Activated naive CD8-positive, alpha-beta T cell treated with anti-CD3 and anti-CD28 coated beads, Interleukin-2, amount 50 U/mL, for 24 hours (primary cell): ENCODE results near the gene LRRC63.
"Not testable (repeated sequence)": the region's sequence is repeated elsewhere in the genome, so short reads cannot be mapped to it uniquely, and the experiment has no call there.

ENCODE experiments used
- ATAC-seq: fragments of 150-1000 bp; cut with Tn5 transposase; one replicate; pipeline ENCODE4 v1.10.0; 2021
- DNase-seq: peaks from one replicate; pipeline ENCODE4 v3.0.0; 2021
- H3K27ac Mint-ChIP-seq: one replicate; pipeline ENCODE4 v1.8.0; 2021; ENCODE audit warnings: mild to moderate bottlenecking, mixed read lengths
- H3K27me3 Mint-ChIP-seq: one replicate; pipeline ENCODE4 v1.8.0; 2021; ENCODE audit warnings: mixed read lengths
- H3K36me3 Mint-ChIP-seq: one replicate; pipeline ENCODE4 v1.8.0; 2021; ENCODE audit warnings: low read depth, mixed read lengths
- H3K4me1 Mint-ChIP-seq: one replicate; pipeline ENCODE4 v1.8.0; 2021; ENCODE audit warnings: mixed read lengths
- H3K4me3 Mint-ChIP-seq: one replicate; pipeline ENCODE4 v1.8.0; 2021; ENCODE audit warnings: mild to moderate bottlenecking, moderate library complexity, mixed read lengths
- H3K9me3 Mint-ChIP-seq: one replicate; pipeline ENCODE4 v1.8.0; 2021; ENCODE audit warnings: mixed read lengths

LRRC63 gene

DNA sequence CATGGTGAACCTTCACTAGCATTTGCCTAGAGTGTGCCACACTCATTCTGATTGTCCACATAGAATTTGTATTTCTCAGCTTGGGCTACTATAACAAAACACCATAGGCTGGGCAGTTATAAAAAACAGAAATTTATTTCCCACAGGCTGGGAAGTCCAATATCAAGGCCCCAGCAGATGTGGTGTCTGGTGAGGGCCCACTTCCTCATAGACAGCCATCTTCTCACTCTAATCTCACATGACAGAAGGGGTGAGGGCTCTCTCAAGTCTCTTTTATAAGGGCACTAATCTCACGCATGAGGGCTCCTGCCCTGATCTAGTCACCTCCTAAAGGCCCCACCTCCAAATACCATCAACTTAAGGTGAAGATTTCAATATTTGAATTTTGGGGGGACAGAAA is 53.6 kb downstream of the LRRC63 start:
- ATAC-seq, result no peak

DNA sequence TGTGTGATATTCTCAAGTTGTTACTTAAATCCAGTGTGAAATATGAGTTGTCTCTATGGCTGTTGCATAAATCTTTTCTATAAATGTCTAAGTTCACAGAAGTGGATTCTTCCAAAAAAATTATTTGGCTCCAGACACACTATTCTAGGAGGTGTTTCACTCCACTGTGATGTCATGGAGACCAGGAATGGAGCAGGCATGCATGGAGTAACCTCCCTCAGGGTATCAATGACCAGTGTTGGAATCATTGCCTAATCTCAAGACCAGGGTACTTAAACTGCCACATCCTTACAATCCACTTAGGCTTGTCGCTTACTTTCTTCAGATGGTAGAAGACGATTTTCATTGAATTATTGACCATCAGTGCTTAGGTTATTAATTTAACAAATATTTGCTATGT is 55.4 kb downstream of the LRRC63 start:
- Mint-ChIP-seq H3K4me1 (no peaks in the 10 kb centered on the region), H3K9me3 (no peaks in the 10 kb centered on the region), H3K36me3 (no peaks in the 10 kb centered on the region), H3K27me3 (peaks cover 9% of the 10 kb centered on the region), H3K4me3 (no peak overlapping the region), H3K27ac (no peak overlapping the region)
- DNase-seq (no peak), ATAC-seq (no peak)

More for the DNA sequence above, 53.6 kb downstream of the LRRC63 start:
- Mint-ChIP-seq H3K4me1 (no peaks in the 10 kb centered on the region), H3K9me3 (no peaks in the 10 kb centered on the region), H3K36me3 (no peaks in the 10 kb centered on the region), H3K27me3 (peaks cover 9% of the 10 kb centered on the region), H3K4me3 (no peak overlapping the region), H3K27ac (no peak overlapping the region)
- no peak for DNase-seq

- no peak for ATAC-seq
- DNase-seq, result no peak
- no peak overlapping the region for H3K27ac Mint-ChIP-seq
- no peak overlapping the region for H3K4me3 Mint-ChIP-seq
- no peaks in the 10 kb centered on the region for H3K9me3 Mint-ChIP-seq
- H3K27me3 Mint-ChIP-seq, result no peaks in the 10 kb centered on the region
- H3K4me1 Mint-ChIP-seq, result no peaks in the 10 kb centered on the region
- H3K36me3 Mint-ChIP-seq, result no peaks in the 10 kb centered on the region
These were observed 58.7 kb downstream of the LRRC63 start for GRCh38 chr13:46270416-46270815.

- DNase-seq (no peak), ATAC-seq (no peak)
- no peaks in the 10 kb centered on the region for H3K36me3 Mint-ChIP-seq
- H3K4me3 Mint-ChIP-seq, result no peak overlapping the region
- no peaks in the 10 kb centered on the region for H3K27me3 Mint-ChIP-seq
- H3K27ac Mint-ChIP-seq, result no peak overlapping the region
- no peaks in the 10 kb centered on the region for H3K4me1 Mint-ChIP-seq
- no peaks in the 10 kb centered on the region for H3K9me3 Mint-ChIP-seq
These were observed 62.5 kb downstream of the LRRC63 start for GRCh38 chr13:46274094-46274698.

DNA sequence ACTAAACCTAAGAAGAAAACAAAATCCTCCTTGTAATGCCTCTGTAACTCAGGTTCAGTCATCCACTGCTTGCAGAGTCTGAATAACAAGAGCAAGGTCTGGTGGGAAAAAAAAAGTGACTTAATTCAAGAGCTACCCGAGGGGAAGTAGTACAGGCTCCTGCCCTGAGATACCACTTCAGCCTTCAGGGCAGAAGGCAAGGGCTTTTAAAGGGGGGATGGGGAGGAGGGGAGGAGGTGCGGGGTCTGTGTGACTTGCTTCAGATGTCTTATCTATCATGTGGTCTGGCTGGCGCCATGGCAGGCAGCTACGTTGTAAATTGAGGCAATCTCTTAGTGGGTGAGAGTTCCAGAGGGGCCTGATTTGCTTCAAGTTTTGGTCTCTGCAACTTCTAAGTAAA is 66.7 kb downstream of the LRRC63 start:
- no peak overlapping the region for H3K4me3 Mint-ChIP-seq
- no peaks in the 10 kb centered on the region for H3K9me3 Mint-ChIP-seq
- no peaks in the 10 kb centered on the region for H3K36me3 Mint-ChIP-seq
- ATAC-seq, result no peak
- H3K4me1 Mint-ChIP-seq, result no peaks in the 10 kb centered on the region
- no peak for DNase-seq
- no peaks in the 10 kb centered on the region for H3K27me3 Mint-ChIP-seq
- H3K27ac Mint-ChIP-seq, result no peak overlapping the region

GRCh38 chr13:46281779-46282178 is 70.1 kb downstream of the LRRC63 start:
- no peak for DNase-seq
- H3K36me3 Mint-ChIP-seq, result no peaks in the 10 kb centered on the region

DNA sequence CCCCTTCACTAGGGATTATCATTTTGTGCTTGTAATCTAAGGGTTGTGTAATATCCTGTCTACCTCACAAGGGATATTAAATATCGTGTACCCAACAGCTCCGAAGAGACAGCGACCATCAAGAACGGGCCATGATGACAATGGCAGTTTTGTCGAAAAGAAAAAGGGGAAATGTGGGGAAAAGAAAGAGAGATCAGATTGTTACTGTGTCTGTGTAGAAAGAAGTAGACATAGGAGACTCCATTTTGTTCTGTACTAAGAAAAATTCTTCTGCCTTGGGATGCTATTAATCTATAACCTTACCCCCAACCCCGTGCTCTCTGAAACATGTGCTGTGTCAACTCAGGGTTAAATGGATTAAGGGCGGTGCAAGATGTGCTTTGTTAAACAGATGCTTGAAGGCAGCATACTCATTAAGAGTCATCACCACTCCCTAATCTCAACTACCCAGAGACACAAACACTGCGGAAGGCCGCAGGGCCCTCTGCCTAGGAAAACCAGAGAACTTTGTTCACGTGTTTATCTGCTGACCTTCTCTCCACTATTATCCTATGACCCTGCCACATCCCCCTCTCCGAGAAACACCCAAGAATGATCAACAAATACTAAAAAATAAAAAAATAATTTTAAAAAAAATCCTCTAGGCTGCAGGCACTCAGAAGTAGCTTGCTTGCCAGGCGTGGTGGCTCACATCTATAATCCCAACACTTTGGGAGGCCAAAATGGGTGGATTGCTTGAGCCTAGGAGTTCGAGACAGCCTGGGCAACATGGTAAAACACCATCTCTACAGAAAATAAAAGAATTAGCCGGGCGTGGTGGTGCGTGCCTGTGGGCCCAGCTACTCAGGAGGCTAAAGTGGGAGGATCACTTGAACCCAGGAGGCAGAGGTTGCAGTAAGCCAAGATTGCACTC is 72.4 kb downstream of the LRRC63 start:
- H3K27me3 Mint-ChIP-seq, H3K4me1 Mint-ChIP-seq, H3K27ac Mint-ChIP-seq, DNase-seq, ATAC-seq, H3K36me3 Mint-ChIP-seq, H3K4me3 Mint-ChIP-seq, H3K9me3 Mint-ChIP-seq: not testable (repeated sequence)

More at GRCh38 chr13:46281779-46282178, 70.1 kb downstream of the LRRC63 start:
- no peak for ATAC-seq
- Mint-ChIP-seq H3K27me3 (no peaks in the 10 kb centered on the region), H3K4me3 (no peak overlapping the region), H3K4me1 (no peaks in the 10 kb centered on the region), H3K27ac (no peak overlapping the region), H3K9me3 (no peaks in the 10 kb centered on the region)

GRCh38 chr13:46286972-46287371 is 75.2 kb downstream of the LRRC63 start:
- Mint-ChIP-seq H3K27ac (no peak overlapping the region), H3K9me3 (no peaks in the 10 kb centered on the region), H3K4me1 (peaks cover 4% of the 10 kb centered on the region), H3K4me3 (no peak overlapping the region), H3K36me3 (no peaks in the 10 kb centered on the region), H3K27me3 (no peaks in the 10 kb centered on the region)
- ATAC-seq (no peak), DNase-seq (no peak)

GRCh38 chr13:46288570-46289259 is 77.0 kb downstream of the LRRC63 start:
- H3K4me1 Mint-ChIP-seq, result peaks cover 10% of the 10 kb centered on the region
- peak; percentile 73 for ATAC-seq
- no peak for DNase-seq
- H3K27me3 Mint-ChIP-seq, result no peaks in the 10 kb centered on the region
- H3K9me3 Mint-ChIP-seq, result no peaks in the 10 kb centered on the region
- no peak overlapping the region for H3K4me3 Mint-ChIP-seq
- no peaks in the 10 kb centered on the region for H3K36me3 Mint-ChIP-seq
- no peak overlapping the region for H3K27ac Mint-ChIP-seq

DNA sequence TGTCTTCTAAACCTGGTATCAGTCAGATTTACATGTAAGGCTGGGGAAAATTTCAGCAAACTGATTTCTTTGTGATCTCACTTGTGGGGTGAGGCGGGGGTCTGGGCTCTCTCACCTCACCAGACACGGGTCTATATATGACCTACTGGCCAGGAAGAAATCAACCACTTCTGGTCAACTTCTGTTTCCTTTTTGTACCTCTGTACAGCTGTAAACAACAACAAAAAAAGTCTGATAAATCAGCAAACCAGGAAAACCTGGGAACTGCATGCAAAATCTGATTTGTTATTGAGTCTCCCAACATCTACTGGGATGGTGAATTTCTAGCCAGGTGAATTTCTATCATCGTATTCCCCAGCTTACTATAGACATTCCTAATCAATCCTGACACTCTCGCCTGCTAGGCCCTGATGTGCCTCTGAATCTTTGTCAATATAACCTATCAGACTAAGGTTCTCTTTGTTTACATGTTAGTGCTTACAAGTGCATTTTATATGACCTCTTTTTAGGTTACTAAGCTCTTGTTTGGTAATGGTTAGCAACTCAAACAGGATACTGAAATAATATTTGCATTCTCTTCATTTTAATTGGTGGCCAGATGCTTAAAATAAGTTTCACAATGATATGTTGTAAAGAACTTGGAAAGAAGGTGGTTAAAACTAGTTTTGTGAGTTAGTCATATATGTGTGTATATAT is 77.7 kb downstream of the LRRC63 start:
- no peak for ATAC-seq
- Mint-ChIP-seq H3K36me3 (no peaks in the 10 kb centered on the region), H3K9me3 (no peaks in the 10 kb centered on the region), H3K4me3 (no peak overlapping the region), H3K4me1 (peaks cover 14% of the 10 kb centered on the region), H3K27ac (no peak overlapping the region), H3K27me3 (no peaks in the 10 kb centered on the region)
- no peak for DNase-seq

GRCh38 chr13:46290434-46290833 is 78.7 kb downstream of the LRRC63 start:
- Mint-ChIP-seq H3K27ac (no peak overlapping the region), H3K4me1 (peaks cover 20% of the 10 kb centered on the region), H3K27me3 (no peaks in the 10 kb centered on the region), H3K36me3 (no peaks in the 10 kb centered on the region), H3K4me3 (no peak overlapping the region), H3K9me3 (no peaks in the 10 kb centered on the region)
- DNase-seq (no peak), ATAC-seq (no peak)

GRCh38 chr13:46293436-46293835 is 81.7 kb downstream of the LRRC63 start:
- ATAC-seq (no peak), DNase-seq (no peak)
- Mint-ChIP-seq H3K4me1 (peaks cover 44% of the 10 kb centered on the region), H3K4me3 (no peak overlapping the region), H3K9me3 (no peaks in the 10 kb centered on the region), H3K27me3 (no peaks in the 10 kb centered on the region), H3K27ac (no peak overlapping the region), H3K36me3 (no peaks in the 10 kb centered on the region)

GRCh38 chr13:46295491-46296114 is 83.9 kb downstream of the LRRC63 start:
- peaks cover 5% of the 10 kb centered on the region for H3K36me3 Mint-ChIP-seq
- no peaks in the 10 kb centered on the region for H3K27me3 Mint-ChIP-seq
- peaks cover 14% of the 10 kb centered on the region for H3K9me3 Mint-ChIP-seq
- H3K27ac Mint-ChIP-seq, result peak overlapping the region; percentile 67
- H3K4me1 Mint-ChIP-seq, result peaks cover 40% of the 10 kb centered on the region
- H3K4me3 Mint-ChIP-seq, result peak overlapping the region; percentile 55
- DNase-seq (peak; percentile 50), ATAC-seq (peak; percentile 96)
